T-cell (primary cell): ENCODE data around the gene PRDM12. TPM values are rescaled to one million over a fixed set of nuclear protein-coding genes. Genes with fewer than 3 reads are reported as not detected.

Experiments used
- ATAC-seq, 4 experiments: fragments of 200-7000 bp in 3 of 4; fragments of 150-1000 bp in 1 of 4; cut with Tn5 transposase; replicated peaks in 1 of 4; 1 replicate in 3 of 4; 2 replicates in 1 of 4; pipeline ENCODE4 v1.10.0; 2021; ENCODE audit warnings: moderate library complexity in 3 of 4, mild to moderate bottlenecking in 2 of 4, moderate number of reproducible peaks in 1 of 4
- CTCF ChIA-PET, 2 donors: fragments of 300-600 bp; sonication (Branson Sonifier 250); formaldehyde crosslinking; loops; one replicate each; lab custom pipeline; 2022; ENCODE audit warnings: antibody characterized with exemption in 2 of 2; lab: Charles Lee
- POLR2A ChIA-PET, 2 donors: fragments of 300-600 bp; sonication (Branson Sonifier 250); formaldehyde crosslinking; loops; one replicate each; lab custom pipeline; 2022; ENCODE audit warnings: antibody characterized with exemption in 2 of 2; lab: Charles Lee
- DNase-seq, 35 experiments: peaks; one replicate each; pipeline versions ENCODE4 v3.0.0 to v3.0.0-alpha.2; 2013 to 2023
- H3K27ac ChIP-seq: one replicate; pipeline ENCODE4 v1.5.1; 2013; ENCODE audit warnings: low read length
- H3K27me3 ChIP-seq, 2 experiments: replicated peaks in 1 of 2; 1 replicate in 1 of 2; 2 replicates in 1 of 2; pipeline versions ENCODE4 v1.6.1 to v1.7.0; 2013; ENCODE audit warnings: low read length in 1 of 2, mixed read lengths in 1 of 2; ENCODE audit not compliant: control insufficient read depth in 2 of 2, insufficient read depth in 2 of 2; ENCODE audit errors: extremely low read depth in 1 of 2
- H3K36me3 ChIP-seq, 2 donors: 1 replicate in 1 of 2; 2 replicates in 1 of 2; pipeline versions ENCODE4 v1.6.1 to v1.7.0; 2013; ENCODE audit warnings: low read length in 1 of 2; ENCODE audit not compliant: control insufficient read depth in 2 of 2, insufficient read depth in 1 of 2; ENCODE audit errors: extremely low read depth in 1 of 2
- H3K4me1 ChIP-seq, 2 experiments: 1 replicate in 1 of 2; 2 replicates in 1 of 2; pipeline versions ENCODE4 v1.6.1 to v1.7.0; 2013; ENCODE audit warnings: low read length in 2 of 2, mixed read lengths in 1 of 2; ENCODE audit not compliant: insufficient read depth in 2 of 2, control insufficient read depth in 1 of 2; ENCODE audit errors: extremely low read depth in 1 of 2
- H3K4me3 ChIP-seq, 2 donors: 1 replicate in 1 of 2; 2 replicates in 1 of 2; pipeline versions ENCODE4 v1.5.1 to v1.7.0; 2013; ENCODE audit warnings: mild to moderate bottlenecking in 2 of 2, low read length in 1 of 2, moderate library complexity in 1 of 2; ENCODE audit not compliant: control insufficient read depth in 1 of 2; ENCODE audit errors: extremely low read depth in 1 of 2
- H3K9me3 ChIP-seq: 2 replicates; pipeline ENCODE4 v1.7.0; 2013
- H3K27ac Mint-ChIP-seq, 2 donors: one replicate each; pipeline ENCODE4 v1.8.0; 2020 to 2021; ENCODE audit warnings: mild to moderate bottlenecking in 2 of 2, mixed read lengths in 2 of 2
- H3K27me3 Mint-ChIP-seq, 2 donors: one replicate each; pipeline ENCODE4 v1.8.0; 2021 to 2022; ENCODE audit warnings: mixed read lengths in 2 of 2
- H3K36me3 Mint-ChIP-seq: one replicate; pipeline ENCODE4 v1.8.0; 2021; ENCODE audit warnings: mixed read lengths
- H3K4me1 Mint-ChIP-seq, 3 donors: one replicate each; pipeline ENCODE4 v1.8.0; 2020 to 2022; ENCODE audit warnings: mixed read lengths in 3 of 3, mild to moderate bottlenecking in 1 of 3
- H3K4me3 Mint-ChIP-seq, 3 donors: one replicate each; pipeline ENCODE4 v1.8.0; 2020 to 2022; ENCODE audit warnings: mild to moderate bottlenecking in 3 of 3, mixed read lengths in 3 of 3, moderate library complexity in 3 of 3
- H3K9me3 Mint-ChIP-seq, 3 donors: one replicate each; pipeline ENCODE4 v1.8.0; 2020 to 2022; ENCODE audit warnings: mixed read lengths in 3 of 3
- WGBS: methylation state at CpG from one replicate; pipeline ENCODE4 v1.1.5; 2013; ENCODE audit warnings: missing lambda C conversion rate; ENCODE audit not compliant: insufficient coverage; 5-methylcytosine and 5-hydroxymethylcytosine counted together
- total RNA-seq, 35 experiments: library from RNA in 6 of 35; stranded (reverse) in 6 of 35; fragments of 120-200 nt in 1 of 35; gene quantifications; one replicate each; pipeline versions ENCODE4 v1.2.1 to v1.2.4 and lab custom pipeline; 2013 to 2026

The PRDM12 gene
- total RNA-seq, 5 donors from 2014 or later (not counting 1 experiment from before 2014, with no cell fraction given): 0.13 to 0.19 (median 0.16) TPM; not detected in 2

GRCh38 chr9:130707225-130707976 is 43.0 kb downstream of the PRDM12 start:
- peaks cover 0 to 23% of the 10 kb centered on the region in 2 donors for H3K36me3 ChIP-seq
- ChIA-PET POLR2A (no interaction called here), CTCF (interaction anchor here (0.5 to 1.1 kb wide), 8 partner anchors 12 to 152 kb away, joined by 3 to 8 read pairs (median 3); partner anchors contain the start of gene EXOSC2 (in 1 of the 2))
- H3K4me3 ChIP-seq: no peak overlapping the region
- Mint-ChIP-seq H3K36me3 (peaks cover 24% of the 10 kb centered on the region), H3K4me3 (no peak overlapping the region), H3K27me3 (no peaks in the 10 kb centered on the region), H3K9me3 (no peaks in the 10 kb centered on the region), H3K4me1 (peaks cover 1 to 16% (median 4%) of the 10 kb centered on the region in 3 donors), H3K27ac (peak overlapping the region in 1 of 2 donors; percentile 66)
- DNase-seq (peak; percentile 19 to 87 (median 64)), ATAC-seq (peak in 2 of 4 experiments; percentile 27 to 69)
- H3K9me3 ChIP-seq: no peaks in the 10 kb centered on the region
- no peaks in the 10 kb centered on the region for H3K27me3 ChIP-seq
- H3K27ac ChIP-seq: no peak overlapping the region
- peaks cover 0 to 6% of the 10 kb centered on the region in 2 experiments for H3K4me1 ChIP-seq
- WGBS: 65% methylated on average over 4 of the region's 9 CpGs

- H3K4me1 ChIP-seq: peaks cover 23 to 24% of the 10 kb centered on the region in 2 experiments
- Mint-ChIP-seq H3K4me1 (peaks cover 28 to 36% (median 31%) of the 10 kb centered on the region in 3 donors), H3K36me3 (no peaks in the 10 kb centered on the region), H3K27ac (no peak overlapping the region), H3K9me3 (no peaks in the 10 kb centered on the region), H3K27me3 (no peaks in the 10 kb centered on the region), H3K4me3 (peak overlapping the region; percentile 13 to 91 (median 46))
- CTCF ChIA-PET: interaction anchor here (0.5 to 0.8 kb wide), 3 partner anchors 17 to 61 kb away, joined by 3 to 5 read pairs (median 3); no protein-coding TSS in a partner anchor
- POLR2A ChIA-PET: no interaction called here
- no peaks in the 10 kb centered on the region for H3K27me3 ChIP-seq
- no peak for ATAC-seq
- H3K4me3 ChIP-seq: no peak overlapping the region
- no peak overlapping the region for H3K27ac ChIP-seq
- H3K36me3 ChIP-seq: no peaks in the 10 kb centered on the region
- DNase-seq: no peak
- 100% methylated on average over 1 of the region's 8 CpGs for WGBS
- no peaks in the 10 kb centered on the region for H3K9me3 ChIP-seq
Observed at GRCh38 chr9:130710822-130711352, 46.5 kb downstream of the PRDM12 start.

GRCh38 chr9:130711469-130711868 is 47.1 kb downstream of the PRDM12 start:
- Histone ChIP-seq H3K4me1 (peaks cover 23 to 28% of the 10 kb centered on the region in 2 experiments), H3K27me3 (no peaks in the 10 kb centered on the region), H3K27ac (no peak overlapping the region), H3K4me3 (no peak overlapping the region), H3K9me3 (no peaks in the 10 kb centered on the region), H3K36me3 (no peaks in the 10 kb centered on the region)
- Mint-ChIP-seq H3K27me3 (no peaks in the 10 kb centered on the region), H3K9me3 (no peaks in the 10 kb centered on the region), H3K27ac (no peak overlapping the region), H3K36me3 (no peaks in the 10 kb centered on the region), H3K4me3 (peak overlapping the region; percentile 43 to 91 (median 46)), H3K4me1 (peaks cover 34 to 41% (median 36%) of the 10 kb centered on the region in 3 donors)
- ChIA-PET POLR2A (no interaction called here), CTCF (interaction anchor here in 1 of 2 donors (0.5 kb wide), 1 partner anchor 17 kb away, joined by 3 read pairs; no protein-coding TSS in a partner anchor)
- WGBS: 95% methylated on average over 6 of the region's 8 CpGs
- DNase-seq (no peak), ATAC-seq (no peak)

GRCh38 chr9:130712564-130713285 is 48.3 kb downstream of the PRDM12 start:
- no peaks in the 10 kb centered on the region for H3K36me3 Mint-ChIP-seq

GRCh38 chr9:130713286-130713960 is 49.0 kb downstream of the PRDM12 start:
- under 1% methylated on average over 35 of the region's 37 CpGs for WGBS
- Mint-ChIP-seq H3K4me1 (peaks cover 38 to 43% (median 43%) of the 10 kb centered on the region in 3 donors), H3K4me3 (peak overlapping the region; percentile 88 to 92 (median 91)), H3K36me3 (no peaks in the 10 kb centered on the region), H3K27me3 (no peaks in the 10 kb centered on the region), H3K27ac (peak overlapping the region; percentile 83 to 93), H3K9me3 (no peaks in the 10 kb centered on the region)
- Histone ChIP-seq H3K4me3 (peak overlapping the region; percentile 81 to 93), H3K4me1 (peaks cover 23 to 28% of the 10 kb centered on the region in 2 experiments), H3K36me3 (no peaks in the 10 kb centered on the region), H3K9me3 (no peaks in the 10 kb centered on the region), H3K27me3 (no peaks in the 10 kb centered on the region), H3K27ac (peak overlapping the region; percentile 95)
- POLR2A ChIA-PET: no interaction called here
- CTCF ChIA-PET: interaction anchor here (0.9 to 1.5 kb wide), 3 partner anchors 12 to 20 kb away, joined by 3 to 5 read pairs (median 4); partner anchors contain the start of gene EXOSC2 (in 1 of the 2)
- peak in 3 of 4 experiments; percentile 3 to 6 (median 4) for ATAC-seq
- DNase-seq: peak in 6 of 35 experiments; percentile 3 to 8 (median 6)

More at GRCh38 chr9:130712564-130713285, 48.3 kb downstream of the PRDM12 start:
- H3K27ac ChIP-seq: peak overlapping the region; percentile 95
- Mint-ChIP-seq H3K27ac (peak overlapping the region; percentile 93 to 94), H3K9me3 (no peaks in the 10 kb centered on the region), H3K4me1 (peaks cover 38 to 43% (median 43%) of the 10 kb centered on the region in 3 donors), H3K4me3 (peak overlapping the region; percentile 88 to 92 (median 91)), H3K27me3 (no peaks in the 10 kb centered on the region)
- H3K4me1 ChIP-seq: peaks cover 23 to 28% of the 10 kb centered on the region in 2 experiments
- peak overlapping the region; percentile 81 to 93 for H3K4me3 ChIP-seq
- ATAC-seq: peak; percentile 96 to 98 (median 98)
- CTCF ChIA-PET: interaction anchor here in 1 of 2 donors (0.9 to 1.0 kb wide), 2 partner anchors 12 to 20 kb away, joined by 3 to 4 read pairs; partner anchors contain the start of gene EXOSC2
- no peaks in the 10 kb centered on the region for H3K9me3 ChIP-seq
- no peaks in the 10 kb centered on the region for H3K27me3 ChIP-seq
- peak; percentile 89 to 98 (median 94) for DNase-seq
- under 1% methylated on average over 63 of the region's 68 CpGs for WGBS
- POLR2A ChIA-PET: no interaction called here
- H3K36me3 ChIP-seq: no peaks in the 10 kb centered on the region
